Ovary (tissue), 9 donors: ENCODE results near the gene PHKA2. TPM values are rescaled to one million over a fixed set of nuclear protein-coding genes. Genes with fewer than 3 reads are reported as not detected.

ENCODE experiments used
- DNase-seq, 5 donors: peaks; one replicate each; pipeline ENCODE4 v3.0.0-alpha.2; 2019 to 2020
- H3K27ac ChIP-seq, 2 donors: fragments of 200-600 bp; one replicate each; pipeline versions ENCODE4 v1.5.1 to v1.8.0; 2019 to 2022
- H3K27me3 ChIP-seq: fragments of 200-600 bp; one replicate; pipeline ENCODE4 v1.8.0; 2022
- H3K36me3 ChIP-seq: fragments of 200-600 bp; sonication (generic); one replicate; pipeline ENCODE4 v1.5.1; 2019
- H3K4me1 ChIP-seq: one replicate; pipeline ENCODE4 v1.8.1; 2013; ENCODE audit warnings: mild to moderate bottlenecking, moderate library complexity; ENCODE audit not compliant: insufficient read depth
- H3K4me3 ChIP-seq: fragments of 200-600 bp; sonication (generic); one replicate; pipeline ENCODE4 v1.5.1; 2017
- H3K9me3 ChIP-seq, 2 donors: fragments of 200-600 bp in 1 of 2; sonication (generic) in 1 of 2; one replicate each; pipeline versions ENCODE4 v1.5.1 to v1.8.1; 2013 to 2019; ENCODE audit warnings: mild to moderate bottlenecking in 1 of 2, moderate library complexity in 1 of 2
- EP300 ChIP-seq: sonication (generic); formaldehyde crosslinking; IDR thresholded peaks from one replicate; pipeline ENCODE4 v1.6.1; 2017; ENCODE audit warnings: antibody characterized with exemption
- POLR2A ChIP-seq: fragments of 450-650 bp; IDR thresholded peaks from one replicate; pipeline ENCODE4 v1.6.1; 2017; ENCODE audit warnings: antibody characterized with exemption, mild to moderate bottlenecking, moderate library complexity
- WGBS, 3 donors: extraction: QIAGEN DNeasy Blood & Tissue Kit in 1 of 3; methylation state at CpG; one replicate each; pipeline versions ENCODE4 v1.1.5 to v1.1.7; 2013 to 2017; 5-methylcytosine and 5-hydroxymethylcytosine counted together
- intact Hi-C, 4 donors: fragments of 100-400 bp; cut with DNase I; formaldehyde crosslinking; loops; one replicate each; pipeline versions ENCODE4 v1.11.0 to v1.15.1; 2022 to 2023
- polyA plus RNA-seq, 2 donors: library from polyadenylated mRNA; stranded (reverse); fragments of 200-250 nt in 1 of 2; fragments of 350-450 nt in 1 of 2; fragmentation: Illumina TruSeq in 1 of 2; extraction: RNeasy Lipid Tissue Mini Kit (QIAGEN cat#74804) in 1 of 2; gene quantifications; one replicate each; pipeline ENCODE4 v1.2.3, GENCODE V29; 2013 to 2014
- total RNA-seq, 7 donors: library from RNA; depleted of rRNA in 2 of 7; stranded (reverse); fragments of >200 nt in 2 of 7; fragmentation: NEBNext Ultra II Directional in 3 of 7; extraction: Animal tissue kit (Norgen Biotek cat#: 25700) in 3 of 7; gene quantifications; one replicate each; pipeline versions ENCODE4 v1.1.0 to v1.2.4, GENCODE V29; 2016 to 2023
- TF ChIP-seq, protein P1 (sequence below), 3 donors: fragments of 450-650 bp in 2 of 3; fragments of 200-600 bp in 1 of 3; IDR thresholded peaks; one replicate each; pipeline versions ENCODE4 v1.5.1 to v1.8.0; 2016 to 2022; ENCODE audit warnings: antibody characterized with exemption in 3 of 3, mild to moderate bottlenecking in 1 of 3
- donor health status: DM: no; HTN: no; CAD: no; lungs with moderate emphysema.
- donor health status: DM: no; HTN: no; CAD: no.
- donor health status: Bipolar disorder and iron deficiency.
- donor health status: DM: yes; HTN: yes; CAD: no.
- donor health status: DM: no; HTN: no; CAD: no.
- donor health status: DM: yes; HTN: yes; CAD: no.

PHKA2 gene
- total and polyA plus RNA-seq, 9 donors, result 19.4 to 43.5 (median 32.9) TPM

DNA sequence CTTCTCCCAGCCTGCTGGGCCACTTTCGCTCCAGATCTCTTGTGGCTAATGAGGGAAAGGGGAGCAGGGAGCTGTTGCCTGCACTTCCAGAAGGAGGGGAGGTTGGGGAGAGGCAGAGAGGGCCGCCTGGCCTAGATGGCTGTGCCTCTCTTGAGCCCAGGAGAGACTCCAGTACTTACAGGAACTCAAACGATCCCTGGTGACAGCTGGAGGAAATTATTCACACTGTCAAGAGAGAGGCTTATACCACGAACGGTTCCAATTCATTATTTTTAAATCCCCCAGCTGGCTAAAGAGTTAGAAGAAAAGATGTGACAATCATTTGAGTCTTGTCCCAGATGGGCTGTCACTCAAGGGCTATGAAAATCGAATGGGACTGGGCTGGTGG, 96.1 kb downstream of the PHKA2 start:
- no peaks in the 10 kb centered on the region for H3K27me3 ChIP-seq
- H3K4me1 ChIP-seq, result peaks cover 5% of the 10 kb centered on the region
- no peak for DNase-seq
- intact Hi-C loops, result no loop called here
- no peak overlapping the region for H3K4me3 ChIP-seq
- H3K9me3 ChIP-seq, result no peaks in the 10 kb centered on the region
- TF ChIP-seq EP300 (no peak), POLR2A (no peak)
- TF ChIP-seq, protein P1, sequence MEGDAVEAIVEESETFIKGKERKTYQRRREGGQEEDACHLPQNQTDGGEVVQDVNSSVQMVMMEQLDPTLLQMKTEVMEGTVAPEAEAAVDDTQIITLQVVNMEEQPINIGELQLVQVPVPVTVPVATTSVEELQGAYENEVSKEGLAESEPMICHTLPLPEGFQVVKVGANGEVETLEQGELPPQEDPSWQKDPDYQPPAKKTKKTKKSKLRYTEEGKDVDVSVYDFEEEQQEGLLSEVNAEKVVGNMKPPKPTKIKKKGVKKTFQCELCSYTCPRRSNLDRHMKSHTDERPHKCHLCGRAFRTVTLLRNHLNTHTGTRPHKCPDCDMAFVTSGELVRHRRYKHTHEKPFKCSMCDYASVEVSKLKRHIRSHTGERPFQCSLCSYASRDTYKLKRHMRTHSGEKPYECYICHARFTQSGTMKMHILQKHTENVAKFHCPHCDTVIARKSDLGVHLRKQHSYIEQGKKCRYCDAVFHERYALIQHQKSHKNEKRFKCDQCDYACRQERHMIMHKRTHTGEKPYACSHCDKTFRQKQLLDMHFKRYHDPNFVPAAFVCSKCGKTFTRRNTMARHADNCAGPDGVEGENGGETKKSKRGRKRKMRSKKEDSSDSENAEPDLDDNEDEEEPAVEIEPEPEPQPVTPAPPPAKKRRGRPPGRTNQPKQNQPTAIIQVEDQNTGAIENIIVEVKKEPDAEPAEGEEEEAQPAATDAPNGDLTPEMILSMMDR (IDR thresholded peaks at IDR 0.05), result no peak
- peak overlapping the region in 1 of 2 donors; percentile 77 for H3K27ac ChIP-seq
- H3K36me3 ChIP-seq, result no peaks in the 10 kb centered on the region
- 21 to 33% (median 27%) methylated on average over 6 of the region's 6 CpGs for WGBS, 3 donors

DNA sequence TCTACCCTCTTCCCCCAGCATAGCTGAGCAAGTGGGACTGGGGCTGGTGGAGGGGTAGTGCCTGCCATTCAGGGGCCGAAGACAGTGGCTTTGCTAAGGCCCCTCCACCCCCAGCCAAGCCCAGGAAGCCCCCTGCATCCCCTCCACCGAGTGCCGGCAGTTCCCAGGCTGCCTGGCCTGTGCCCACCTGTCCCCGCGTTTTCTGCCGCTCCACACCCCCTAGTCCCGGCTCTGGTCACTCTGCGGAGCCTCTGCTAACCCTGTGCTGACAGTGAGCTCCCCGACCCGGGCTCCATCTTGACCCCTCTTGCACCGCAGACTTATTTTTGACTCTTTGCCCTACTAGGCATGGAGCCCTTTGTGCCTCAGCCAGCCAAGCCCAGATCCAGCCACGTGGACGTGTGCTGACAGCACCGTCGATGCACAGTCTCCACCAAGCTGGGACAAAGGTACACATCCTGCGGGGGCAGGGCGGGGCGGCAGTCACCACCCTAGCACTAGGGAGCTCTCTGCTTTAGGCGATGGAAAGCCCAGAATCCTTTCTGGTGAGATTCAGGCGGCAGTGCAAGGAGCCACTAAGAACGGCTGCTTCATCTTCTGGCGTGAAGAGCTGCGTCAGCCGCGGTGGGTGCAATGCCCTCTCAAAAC, 96.6 kb downstream of the PHKA2 start:
- 33 to 45% (median 44%) methylated on average over 24 to 25 of the region's 25 CpGs for WGBS, 3 donors
- DNase-seq, result peak in 3 of 5 donors; percentile 34 to 49 (median 35)
- Histone ChIP-seq H3K36me3 (no peaks in the 10 kb centered on the region), H3K4me1 (peaks cover 5% of the 10 kb centered on the region), H3K9me3 (no peaks in the 10 kb centered on the region), H3K27ac (peak overlapping the region in 1 of 2 donors; percentile 77), H3K4me3 (no peak overlapping the region), H3K27me3 (no peaks in the 10 kb centered on the region)
- intact Hi-C loops, result no loop called here
- TF ChIP-seq EP300, result no peak
- TF ChIP-seq, protein P1 (IDR thresholded peaks at IDR 0.05), result no peak
- TF ChIP-seq POLR2A, result no peak

DNA sequence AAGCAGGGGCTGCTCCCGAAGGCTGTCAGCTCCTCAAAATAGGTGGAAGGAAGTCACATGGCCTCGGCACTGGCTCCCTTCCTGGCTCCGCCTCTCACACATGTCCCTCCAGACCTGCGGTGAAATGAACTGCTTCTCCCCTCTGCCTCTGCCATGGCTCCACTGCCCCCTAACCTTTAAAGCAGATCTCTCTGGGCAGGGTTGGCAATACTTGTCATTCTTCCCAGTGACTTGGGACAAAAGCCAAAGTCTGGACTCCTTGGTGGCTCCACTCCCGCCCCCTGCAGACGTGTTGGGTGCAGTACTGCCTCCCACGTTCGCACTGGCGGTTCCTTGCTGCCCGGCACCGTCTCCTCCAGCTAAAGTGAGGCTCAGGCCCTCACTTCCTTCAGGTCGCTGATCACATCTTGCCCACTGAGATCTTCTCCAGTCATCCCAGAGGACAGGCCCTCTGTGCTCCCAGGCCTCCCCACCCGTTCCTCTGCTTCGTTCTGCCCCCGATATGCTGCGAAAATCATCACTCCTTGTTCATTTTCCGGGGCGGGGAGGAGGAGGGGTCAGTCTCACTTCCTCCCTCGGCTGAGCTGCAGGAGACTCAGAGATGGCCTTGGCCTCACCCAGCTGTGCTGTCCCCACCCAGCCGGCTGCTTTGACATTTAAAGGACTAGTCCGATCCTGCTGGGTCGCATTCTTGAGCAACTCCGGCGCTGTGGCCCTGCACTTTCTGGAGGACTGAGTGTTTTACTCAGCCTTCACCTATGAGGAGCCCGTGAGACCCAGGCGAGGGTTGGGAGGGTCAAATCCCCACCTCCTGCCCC, 97.4 kb downstream of the PHKA2 start:
- DNase-seq, result peak; percentile 71 to 78 (median 77)
- Histone ChIP-seq H3K4me1 (peaks cover 5% of the 10 kb centered on the region), H3K27ac (peak overlapping the region; percentile 55 to 77), H3K36me3 (no peaks in the 10 kb centered on the region), H3K4me3 (peak overlapping the region; percentile 34), H3K9me3 (no peaks in the 10 kb centered on the region), H3K27me3 (no peaks in the 10 kb centered on the region)
- WGBS, 3 donors, result 23 to 34% (median 30%) methylated on average over 26 of the region's 26 CpGs
- TF ChIP-seq EP300 (no peak), POLR2A (no peak)
- TF ChIP-seq, protein P1 (IDR thresholded peaks at IDR 0.05), result peak in 2 of 3 donors; percentile 52 to 57
- intact Hi-C loops, result no loop called here

DNA sequence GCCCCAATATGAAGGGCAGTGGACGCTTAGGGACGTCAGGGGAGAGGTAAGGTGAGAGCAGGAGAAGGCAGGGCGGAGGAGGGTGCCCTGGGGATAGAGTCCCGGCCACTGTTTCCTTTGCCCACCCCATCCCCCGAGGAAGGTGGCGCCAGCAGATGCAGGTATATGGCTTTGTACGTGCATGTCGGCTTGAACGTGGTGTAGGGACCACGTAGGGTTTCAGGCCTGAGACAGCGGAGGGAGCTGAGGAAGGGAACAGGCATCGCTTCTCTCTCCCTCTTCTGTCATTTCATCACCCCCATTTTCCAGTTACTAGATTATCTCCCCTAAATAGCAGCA, 97.9 kb downstream of the PHKA2 start:
- TF ChIP-seq POLR2A (no peak), EP300 (no peak)
- TF ChIP-seq, protein P1 (IDR thresholded peaks at IDR 0.05), result no peak
- peak overlapping the region; percentile 34 for H3K4me3 ChIP-seq
- WGBS, 3 donors, result 23 to 38% (median 31%) methylated on average over 12 of the region's 12 CpGs
- no peaks in the 10 kb centered on the region for H3K36me3 ChIP-seq
- no peak for DNase-seq
- intact Hi-C loops, result no loop called here
- peak overlapping the region; percentile 21 to 77 for H3K27ac ChIP-seq
- no peaks in the 10 kb centered on the region for H3K27me3 ChIP-seq
- H3K4me1 ChIP-seq, result peaks cover 5% of the 10 kb centered on the region
- no peaks in the 10 kb centered on the region for H3K9me3 ChIP-seq
